DMS 273 treated with DMSO at 0.1 percent for 48 hours (cell line): ENCODE results near the gene MAP3K14.

Experiments used
- DNase-seq: peaks from one replicate; lab custom pipeline; 2025; lab: John Stamatoyannopoulos, UW

The MAP3K14 gene

DNA sequence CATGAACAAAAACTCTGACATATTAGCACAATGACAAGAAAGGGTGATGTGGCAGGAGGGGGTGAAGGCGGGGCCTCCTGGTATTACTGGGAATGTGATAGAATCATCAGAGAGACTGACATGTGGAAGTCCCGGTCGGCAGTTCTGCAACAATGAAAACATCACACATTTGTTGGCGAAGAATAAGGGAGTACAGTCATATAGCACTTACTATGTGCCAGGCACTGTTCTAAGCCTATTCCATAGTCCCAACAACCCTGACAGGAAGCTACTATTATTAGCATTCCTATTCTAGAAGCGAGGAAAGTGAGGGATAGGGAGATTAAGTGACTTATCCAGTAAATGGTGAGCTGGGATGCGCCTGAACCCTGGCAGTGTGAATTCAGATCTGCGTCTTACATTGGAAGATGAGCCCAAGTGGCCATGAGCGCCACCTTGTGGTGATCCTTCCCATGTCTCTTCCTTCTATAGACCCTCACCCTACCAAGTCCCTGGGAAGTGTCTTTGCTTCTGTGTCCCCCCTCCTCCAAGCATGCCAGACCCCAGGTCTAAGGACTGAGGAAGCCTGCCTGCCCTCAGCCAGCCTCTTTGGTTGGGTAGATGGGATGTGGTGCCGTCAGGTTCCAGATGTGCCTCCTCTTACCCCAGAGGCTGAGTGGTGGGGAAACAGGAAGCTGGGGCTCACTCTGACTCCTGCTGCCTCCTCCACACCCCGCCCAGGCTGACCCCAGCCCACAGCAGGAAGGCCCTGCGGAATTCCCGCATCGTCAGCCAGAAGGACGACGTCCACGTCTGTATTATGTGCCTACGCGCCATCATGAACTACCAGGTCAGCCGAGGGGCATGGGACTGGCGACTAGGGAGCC lies 81.2 kb downstream of the MAP3K14 start:
- DNase-seq, result no peak

GRCh38 chr17:45234641-45235415 lies 82.0 kb downstream of the MAP3K14 start:
- no peak for DNase-seq

GRCh38 chr17:45233423-45233924 lies 83.3 kb downstream of the MAP3K14 start:
- DNase-seq, result no peak

- DNase-seq, result no peak
Measured at GRCh38 chr17:45232514-45233422, 84.1 kb downstream of the MAP3K14 start.

GRCh38 chr17:45231481-45232116 lies 85.2 kb downstream of the MAP3K14 start:
- no peak for DNase-seq

DNA sequence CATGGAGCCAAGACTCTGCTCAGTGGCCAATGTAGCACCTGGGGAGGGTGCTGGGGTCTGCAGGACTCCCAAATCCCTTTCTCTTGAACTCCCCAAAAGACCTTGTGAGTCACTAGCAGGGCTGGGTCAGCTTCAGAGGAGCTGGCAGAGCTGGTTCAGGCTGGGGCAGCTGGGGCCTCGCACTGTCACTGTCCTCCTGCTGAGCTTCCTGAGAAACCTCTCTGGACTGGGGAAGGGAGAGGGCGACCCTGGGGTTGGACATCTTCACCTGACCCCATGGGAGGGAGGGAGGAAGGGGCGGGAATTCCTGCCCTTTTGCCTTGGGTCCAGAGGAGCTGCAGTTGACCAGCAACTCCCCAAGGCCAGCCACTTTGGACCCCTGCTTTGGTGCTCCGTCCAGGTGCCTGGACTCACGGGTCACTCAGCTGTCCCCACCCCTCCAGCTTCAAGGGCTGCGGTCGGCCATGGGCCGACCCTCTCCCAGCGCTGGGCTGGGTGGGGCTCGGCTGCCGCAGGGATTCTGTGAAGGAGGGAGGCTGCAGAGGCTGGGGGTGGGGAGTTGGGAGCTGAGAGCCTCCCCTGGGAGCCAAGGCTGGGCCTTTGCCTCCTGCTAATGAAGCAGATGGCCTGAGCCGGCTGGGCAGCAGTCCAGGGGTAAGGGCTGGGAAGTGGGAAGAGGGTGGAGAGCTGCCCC lies 85.9 kb downstream of the MAP3K14 start:
- DNase-seq, result peak; percentile 55

DNA sequence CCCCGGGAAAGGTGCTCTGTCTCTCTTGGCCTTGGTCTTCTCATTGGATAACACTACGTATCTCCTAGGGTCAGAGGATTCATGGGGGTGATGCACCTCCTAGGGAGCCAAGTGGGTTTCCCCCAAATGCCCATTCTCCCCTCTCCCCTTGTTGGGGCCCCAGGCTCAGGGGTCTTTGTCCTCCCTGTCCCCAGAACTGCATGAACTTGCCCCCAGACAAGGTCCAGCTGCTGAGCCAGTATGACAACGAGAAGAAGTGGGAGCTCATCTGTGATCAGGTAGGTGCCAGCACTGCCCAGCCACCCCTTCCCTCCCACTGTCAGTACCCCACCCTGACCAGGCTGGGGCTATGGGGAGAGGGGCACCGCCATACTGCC lies 86.4 kb downstream of the MAP3K14 start:
- no peak for DNase-seq

DNA sequence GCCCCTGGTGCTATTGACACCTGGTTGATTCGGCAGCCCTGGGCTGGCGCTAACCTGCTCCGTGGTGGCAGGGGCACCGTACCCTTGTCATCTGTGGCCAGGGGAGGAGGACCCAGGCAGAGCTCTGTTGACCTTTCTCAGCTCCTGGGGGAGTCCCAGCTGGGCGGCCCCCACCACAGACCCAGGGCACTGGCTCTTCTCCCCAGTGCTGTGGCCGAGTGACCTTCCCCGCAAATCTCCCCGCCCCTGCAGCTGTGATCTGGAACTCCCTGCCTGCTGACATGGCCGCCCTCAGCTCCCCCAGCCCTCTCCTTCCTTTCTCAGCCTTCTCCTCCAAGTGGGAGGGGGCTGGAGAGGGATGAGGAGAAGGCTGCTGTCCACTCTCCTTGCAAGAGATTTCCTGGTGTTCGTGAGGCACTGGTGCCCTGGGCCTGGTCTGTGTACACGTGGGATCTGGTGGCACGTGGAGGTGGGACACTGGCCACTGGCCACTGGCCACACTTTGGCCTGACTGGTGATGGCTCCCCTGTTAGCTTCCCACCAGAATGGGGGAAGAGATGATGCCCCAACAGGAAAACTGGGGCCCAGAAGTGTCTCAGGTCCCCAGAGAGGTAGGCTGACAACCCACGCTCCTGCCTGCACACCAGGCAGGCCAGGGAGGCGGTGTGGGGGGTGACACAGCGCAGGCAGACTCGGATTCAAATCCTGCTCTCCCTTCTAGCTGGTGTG lies 87.0 kb downstream of the MAP3K14 start:
- DNase-seq, result no peak

DNA sequence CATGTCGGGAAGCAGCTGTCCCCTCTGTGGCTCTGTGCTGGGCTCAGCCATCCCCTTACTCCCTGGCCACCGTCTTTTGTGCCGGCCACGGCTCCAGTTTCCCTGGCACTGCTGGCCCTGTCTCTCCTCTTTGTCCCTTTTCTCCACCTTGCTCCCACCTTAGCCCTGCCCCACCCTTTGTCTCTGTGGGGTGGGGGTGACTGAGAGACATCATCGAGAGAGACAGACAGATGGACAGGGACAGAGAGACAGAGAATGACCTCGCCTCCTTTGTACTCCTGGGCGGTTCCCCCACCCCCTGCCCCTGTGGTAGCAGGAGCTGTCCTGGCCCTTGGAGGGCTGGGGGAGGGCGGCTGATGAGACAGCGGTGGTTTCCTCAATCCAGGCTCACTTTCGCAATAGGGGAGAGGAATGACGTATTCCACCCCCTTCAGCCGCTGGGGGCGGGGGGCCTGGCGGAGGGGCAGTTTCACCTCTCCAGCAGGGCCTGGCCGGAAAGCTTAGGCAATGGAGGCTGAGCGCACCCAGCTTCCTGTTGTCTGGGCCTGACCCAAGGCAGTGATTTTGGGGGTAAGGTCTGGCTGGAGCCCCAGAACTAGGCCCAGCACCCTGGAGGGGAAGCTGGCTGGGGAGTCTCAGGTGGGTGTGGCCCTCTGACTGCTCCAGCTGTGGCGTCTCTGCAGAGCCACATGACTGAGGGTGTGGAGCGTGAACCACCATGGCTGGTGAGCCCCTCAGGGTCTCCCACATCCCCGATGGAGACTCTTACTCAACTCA lies 87.9 kb downstream of the MAP3K14 start:
- DNase-seq, result no peak

DNA sequence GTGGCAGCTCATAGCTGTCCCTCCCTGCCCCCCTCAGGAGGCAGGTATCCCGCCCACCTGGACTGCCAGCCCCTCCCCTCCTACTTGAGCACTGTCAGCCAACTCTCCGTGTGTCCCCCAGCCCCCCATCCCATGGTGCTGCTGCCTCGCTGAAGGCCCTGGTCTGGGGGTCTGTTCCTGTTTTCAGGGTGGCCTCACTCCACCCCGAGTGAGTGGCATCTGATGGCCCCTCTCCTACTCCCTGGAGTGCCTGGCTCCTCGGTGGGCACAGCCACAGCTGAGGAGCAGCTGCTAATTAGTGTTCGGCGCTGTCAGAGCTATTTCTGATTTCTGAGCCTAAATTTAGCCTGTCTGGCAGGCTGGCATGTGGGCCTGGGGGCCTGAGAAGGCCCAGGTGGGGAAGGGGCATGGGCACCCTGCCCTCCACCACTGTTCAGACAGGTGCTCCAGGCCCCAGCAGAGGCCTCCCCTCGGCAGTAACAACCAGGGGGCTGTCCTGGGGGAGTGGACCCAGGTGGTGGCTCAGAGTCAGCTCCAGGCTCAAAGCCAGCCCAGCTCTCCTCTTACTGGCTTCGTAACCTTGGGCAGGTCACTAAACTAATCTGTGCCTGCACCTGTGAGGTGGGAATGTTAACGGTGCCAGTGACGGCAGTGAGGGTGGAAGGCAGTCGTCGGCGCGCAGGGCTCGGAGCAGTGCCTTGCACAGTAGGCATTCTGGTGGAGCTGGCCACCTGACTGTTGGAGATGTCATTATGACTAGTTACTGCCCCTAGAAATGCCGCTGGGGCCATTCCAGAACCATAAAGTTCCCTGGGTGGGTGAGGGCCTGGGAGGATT lies 88.7 kb downstream of the MAP3K14 start:
- no peak for DNase-seq

DNA sequence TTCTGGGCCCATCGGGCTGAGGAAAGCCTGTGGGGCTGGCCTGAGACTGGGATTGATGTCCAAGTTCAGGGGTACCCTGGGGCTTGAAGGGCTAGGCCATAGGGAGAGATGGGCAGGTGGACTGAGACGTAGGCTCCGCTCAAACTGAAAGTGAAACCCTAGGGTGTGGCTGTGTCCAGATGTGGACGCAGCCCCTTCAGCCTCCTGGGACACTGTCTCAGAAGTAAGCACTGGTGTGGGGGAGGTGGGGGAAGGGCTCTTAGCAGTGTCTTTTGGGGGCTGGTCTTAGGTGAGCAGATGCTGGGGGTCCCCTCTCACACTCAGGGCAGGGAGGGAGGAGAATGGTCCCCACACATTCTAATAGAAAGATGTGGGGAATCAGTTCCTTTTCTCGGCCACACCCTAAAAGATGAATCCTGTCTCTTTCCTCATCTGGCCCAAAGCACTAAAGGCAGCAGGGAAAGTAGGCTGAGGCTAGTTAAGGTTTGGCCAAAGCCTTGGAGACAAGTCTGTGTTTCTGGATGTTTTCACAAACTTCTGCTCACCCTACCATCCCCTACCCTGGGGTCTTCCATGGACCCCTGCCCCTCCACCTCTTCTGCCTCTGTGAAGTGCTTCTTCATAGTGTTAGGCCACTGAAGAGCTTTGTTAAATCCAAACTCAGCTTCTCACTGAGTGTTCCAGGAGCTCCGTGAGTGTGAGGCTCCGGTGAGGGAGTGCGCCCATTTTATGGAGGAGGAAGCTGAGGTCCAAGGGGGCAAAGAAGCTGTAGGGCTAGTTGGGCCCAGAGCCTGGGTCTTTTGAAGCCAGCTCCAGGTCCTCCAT lies 89.5 kb downstream of the MAP3K14 start:
- DNase-seq, result no peak

DNA sequence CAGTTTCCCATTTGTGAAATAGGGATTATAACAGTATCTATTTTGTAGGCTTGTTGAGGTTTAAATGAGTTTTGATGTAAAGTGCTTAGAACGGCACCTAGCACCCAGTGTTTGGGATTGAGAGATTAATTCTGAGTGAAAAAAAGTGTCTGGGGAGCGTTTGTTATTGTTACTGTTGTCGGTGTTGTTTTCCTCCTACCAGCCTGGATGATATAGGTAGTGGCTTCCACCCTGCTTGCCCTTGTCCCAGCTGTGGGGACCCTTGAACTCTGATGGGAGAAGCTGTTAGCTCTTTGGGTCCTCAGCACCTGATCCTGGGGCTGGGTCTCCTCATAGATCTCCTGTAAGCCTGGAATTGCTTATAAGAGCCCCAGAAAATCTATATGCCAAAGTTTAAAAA lies 90.2 kb downstream of the MAP3K14 start:
- no peak for DNase-seq

DNA sequence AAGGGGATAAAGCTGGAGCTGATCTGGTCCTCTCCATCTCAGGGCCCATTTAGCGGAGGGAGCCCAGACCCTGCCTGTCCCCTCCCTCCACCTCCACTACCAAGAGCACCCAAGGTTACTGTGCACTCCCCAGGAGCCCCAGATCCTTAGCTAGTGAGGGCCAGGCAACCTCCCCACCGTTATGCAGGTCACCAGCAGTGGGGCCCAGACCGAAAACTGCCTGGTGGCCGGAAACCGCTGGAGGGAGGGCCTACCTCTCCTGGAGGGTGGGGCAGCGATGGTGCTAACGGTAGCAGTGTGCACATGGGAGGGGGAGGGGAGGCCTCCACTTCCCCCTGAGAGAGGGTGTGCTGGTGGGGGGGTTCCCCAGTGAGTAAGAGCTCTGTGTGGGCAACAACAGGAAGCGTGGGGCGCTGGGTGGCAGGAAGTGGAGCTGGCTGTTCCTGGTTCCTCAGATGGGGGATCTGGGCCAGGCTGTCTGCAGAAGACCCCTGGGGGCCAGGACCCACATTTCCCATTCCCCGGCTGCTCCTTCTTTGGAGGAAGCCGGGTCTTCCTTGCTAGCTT lies 90.8 kb downstream of the MAP3K14 start:
- no peak for DNase-seq

- no peak for DNase-seq
Measured at GRCh38 chr17:45225051-45225700, 91.6 kb downstream of the MAP3K14 start.

DNA sequence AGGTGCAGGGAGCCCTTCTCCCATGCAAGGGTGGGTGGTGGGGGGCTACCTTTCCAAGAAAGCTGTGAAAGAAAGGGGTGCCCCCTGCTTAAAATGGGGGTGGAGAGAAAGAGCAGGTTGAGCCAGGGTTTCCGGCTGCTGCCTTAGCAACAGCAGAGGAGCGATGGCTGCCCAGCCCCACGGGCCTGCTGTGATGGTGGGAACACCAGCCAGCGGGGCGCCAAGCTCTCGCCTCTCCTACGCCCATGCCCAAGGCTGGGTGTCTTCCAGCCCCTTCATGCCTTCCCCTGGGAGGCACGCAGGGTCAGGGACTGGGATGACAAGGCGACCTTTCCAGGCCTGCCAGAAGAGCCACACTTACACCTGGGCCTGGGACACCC lies 92.2 kb downstream of the MAP3K14 start:
- DNase-seq, result no peak
